ENCODE results near the gene FBXO41. TPM values are rescaled to one million over a fixed set of nuclear protein-coding genes. Genes with fewer than 3 reads are reported as not detected.

The FBXO41 gene
- total RNA-seq, 1 experiment from 2014 or later = 34.9 TPM

DNA sequence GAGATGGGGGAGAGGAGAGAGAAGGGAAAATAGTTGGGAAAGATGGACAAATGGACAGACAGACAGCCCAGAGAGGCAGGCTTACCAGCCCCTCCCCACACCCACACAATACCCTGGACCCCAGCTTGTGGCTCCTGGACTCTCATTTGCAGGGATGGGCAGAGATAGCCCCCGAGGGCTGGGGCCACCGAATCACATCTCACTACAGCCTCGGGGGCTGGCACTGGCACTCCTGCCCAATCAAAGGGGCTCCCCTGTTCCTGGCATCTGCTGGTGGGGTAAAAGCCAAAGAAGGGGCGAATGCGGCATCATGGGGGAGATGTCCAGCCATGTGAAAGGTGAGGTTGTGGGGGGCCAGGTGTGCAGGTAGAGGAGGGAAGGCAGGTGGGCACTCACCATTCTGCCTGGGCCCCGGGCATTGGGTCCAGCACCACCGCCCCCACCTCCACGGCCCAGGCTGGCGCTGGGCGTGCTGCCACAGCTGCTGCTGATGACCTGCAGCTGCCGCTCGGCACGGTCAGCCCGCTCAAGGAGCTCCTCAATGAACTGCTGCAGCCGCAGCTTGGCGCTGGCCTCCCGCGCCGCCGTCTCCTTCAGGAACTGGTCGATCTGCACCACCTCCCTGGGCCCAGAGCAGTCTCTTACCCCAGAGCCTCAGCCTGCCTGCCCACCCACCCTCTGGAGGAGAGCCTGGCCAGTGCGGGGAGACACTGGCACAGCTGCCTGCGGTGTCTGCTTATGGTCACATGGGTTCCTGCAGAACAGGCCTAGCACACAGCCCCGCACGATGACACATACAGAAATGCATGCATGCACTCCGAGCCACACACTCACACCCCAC is 18.0 kb downstream of the FBXO41 start:
- Histone ChIP-seq H3K4me1 (ENCODE audit: control insufficient read depth in 1 of 2, insufficient read depth in 2 of 2, low read length in 2 of 2) (peaks cover 8 to 33% of the 10 kb centered on the region in 2 experiments), H3K36me3 (ENCODE audit: control insufficient read depth in 1 of 2, insufficient read depth in 2 of 2, low read length in 2 of 2) (peaks cover 10 to 18% of the 10 kb centered on the region in 2 experiments; a peak in 3 of 4 replicates), H3K4me3 (replicated peaks in 1 of 2; ENCODE audit: low read depth in 1 of 2, low read length in 2 of 2) (no peak overlapping the region), H3K9me2 (ENCODE audit: insufficient read depth) (no peaks in the 10 kb centered on the region), H3K9ac (ENCODE audit: low read length) (no peak overlapping the region), H4K20me1 (ENCODE audit: insufficient read depth) (no peaks in the 10 kb centered on the region), H3K27ac (ENCODE audit: low read depth, low read length) (no peak overlapping the region; the same call in 1 of the 2 replicates), H3K4me2 (ENCODE audit: low read length) (no peak overlapping the region), H3K9me3 (ENCODE audit: control insufficient read depth in 1 of 2, insufficient read depth in 1 of 2, low read depth in 1 of 2, low read length in 2 of 2) (no peaks in the 10 kb centered on the region), H2AFZ (ENCODE audit: low read depth, low read length, poor library complexity, severe bottlenecking) (no peak overlapping the region), H3K79me2 (ENCODE audit: insufficient read depth, low read length) (peaks cover 30% of the 10 kb centered on the region), H3K27me3 (ENCODE audit: insufficient read depth, low read length) (no peaks in the 10 kb centered on the region)
- intact Hi-C loops (cut with micrococcal nuclease) = no loop called here
- POLR2A ChIA-PET = no interaction called here
- ATAC-seq (no peak), DNase-seq (ENCODE audit: low read depth, low spot score) (no peak)
- TF ChIP-seq POLR2A (IDR thresholded peaks at IDR 0.05; ENCODE audit: borderline replicate concordance, extremely low read depth, insufficient read depth, insufficient read length) (no peak), SP1 (IDR thresholded peaks at IDR 0.05; ENCODE audit: low read depth) (no peak), ZFX (IDR thresholded peaks at IDR 0.05) (no peak), CBX3 (IDR thresholded peaks at IDR 0.05; ENCODE audit: low read depth) (no peak), ELF1 (IDR thresholded peaks at IDR 0.05; ENCODE audit: borderline replicate concordance, low read depth) (no peak), JUND (IDR thresholded peaks at IDR 0.05) (no peak), EZH2 (IDR thresholded peaks at IDR 0.05) (no peak), POLR2AphosphoS5 (IDR thresholded peaks at IDR 0.05; ENCODE audit: low read depth, low read length) (no peak), SIN3A (IDR thresholded peaks at IDR 0.05; ENCODE audit: low read depth) (no peak), YY1 (IDR thresholded peaks at IDR 0.05; ENCODE audit: extremely low read depth, insufficient replicate concordance, low read depth, low read length) (no peak), CEBPB (IDR thresholded peaks at IDR 0.05; ENCODE audit: low read depth) (no peak), RAD21 (IDR thresholded peaks at IDR 0.05; ENCODE audit: low read depth) (no peak), FOSL1 (IDR thresholded peaks at IDR 0.05; ENCODE audit: low read depth) (no peak), ZNF274 (IDR thresholded peaks at IDR 0.05; ENCODE audit: low read depth, low read length) (no peak), EZH2phosphoT487 (IDR thresholded peaks at IDR 0.05; ENCODE audit: borderline replicate concordance) (no peak), EGR1 (IDR thresholded peaks at IDR 0.05; ENCODE audit: low read depth) (no peak)
- TF ChIP-seq, protein P1, sequence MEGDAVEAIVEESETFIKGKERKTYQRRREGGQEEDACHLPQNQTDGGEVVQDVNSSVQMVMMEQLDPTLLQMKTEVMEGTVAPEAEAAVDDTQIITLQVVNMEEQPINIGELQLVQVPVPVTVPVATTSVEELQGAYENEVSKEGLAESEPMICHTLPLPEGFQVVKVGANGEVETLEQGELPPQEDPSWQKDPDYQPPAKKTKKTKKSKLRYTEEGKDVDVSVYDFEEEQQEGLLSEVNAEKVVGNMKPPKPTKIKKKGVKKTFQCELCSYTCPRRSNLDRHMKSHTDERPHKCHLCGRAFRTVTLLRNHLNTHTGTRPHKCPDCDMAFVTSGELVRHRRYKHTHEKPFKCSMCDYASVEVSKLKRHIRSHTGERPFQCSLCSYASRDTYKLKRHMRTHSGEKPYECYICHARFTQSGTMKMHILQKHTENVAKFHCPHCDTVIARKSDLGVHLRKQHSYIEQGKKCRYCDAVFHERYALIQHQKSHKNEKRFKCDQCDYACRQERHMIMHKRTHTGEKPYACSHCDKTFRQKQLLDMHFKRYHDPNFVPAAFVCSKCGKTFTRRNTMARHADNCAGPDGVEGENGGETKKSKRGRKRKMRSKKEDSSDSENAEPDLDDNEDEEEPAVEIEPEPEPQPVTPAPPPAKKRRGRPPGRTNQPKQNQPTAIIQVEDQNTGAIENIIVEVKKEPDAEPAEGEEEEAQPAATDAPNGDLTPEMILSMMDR (IDR thresholded peaks at IDR 0.05 in 2 of 3, conservative IDR thresholded peaks at IDR 0.05 in 1 of 3; ENCODE audit: borderline replicate concordance in 1 of 3, insufficient read depth in 1 of 3, low read depth in 2 of 3, low read length in 2 of 3) = no peak
- no TSS peak for BruUV-seq (replicated peaks)
- RAD21 ChIA-PET (ENCODE audit: low non-redundant PET in 1 of 2, low total read pairs in 2 of 2, uncharacterized antibody in 2 of 2, unreplicated experiment in 2 of 2) = no interaction called here
- CTCF ChIA-PET = no interaction called here
